HUDEP-2 (cell line): ENCODE measurements around the gene FUT8.
"Not testable (repeated sequence)": the region's sequence is repeated elsewhere in the genome, so short reads cannot be mapped to it uniquely, and the experiment has no call there.

ENCODE experiments used
- DNase-seq, 76 experiments: peaks; one replicate each; lab custom pipeline; 2025; ENCODE audit not compliant: unreplicated experiment in 76 of 76; lab: John Stamatoyannopoulos, UW

FUT8 gene

DNA sequence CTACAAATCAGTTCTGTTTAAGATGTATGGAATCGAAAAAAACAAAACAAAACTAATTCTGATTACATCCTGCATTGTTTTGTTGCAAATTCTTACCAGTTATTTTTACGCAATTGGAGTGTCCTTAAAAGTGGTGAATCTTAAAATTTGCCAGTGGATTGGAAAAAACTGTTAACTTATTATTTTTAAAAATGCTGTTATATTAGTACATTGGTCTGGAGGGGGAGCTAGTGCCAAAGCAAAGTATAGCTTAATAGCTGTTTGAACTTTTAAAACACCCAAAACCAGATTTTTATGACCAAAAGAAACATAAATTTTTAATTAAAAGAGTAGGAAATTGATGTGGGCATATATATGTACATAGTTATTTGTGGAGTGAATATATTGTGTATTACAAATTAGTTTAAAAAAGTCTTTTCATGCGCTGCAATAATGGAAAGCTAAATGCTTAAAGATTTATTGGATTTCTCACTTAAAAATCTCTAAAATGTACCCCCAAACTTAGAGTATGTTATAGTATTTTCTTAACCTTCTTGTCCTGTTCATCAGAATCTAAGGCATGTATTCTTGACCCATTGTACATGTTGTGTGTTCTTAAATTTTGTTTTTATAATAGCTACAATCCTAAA, 2.5 kb downstream of the FUT8 start:
- peak in 5 of 76 experiments; percentile 14 to 28 (median 17) for DNase-seq

DNA sequence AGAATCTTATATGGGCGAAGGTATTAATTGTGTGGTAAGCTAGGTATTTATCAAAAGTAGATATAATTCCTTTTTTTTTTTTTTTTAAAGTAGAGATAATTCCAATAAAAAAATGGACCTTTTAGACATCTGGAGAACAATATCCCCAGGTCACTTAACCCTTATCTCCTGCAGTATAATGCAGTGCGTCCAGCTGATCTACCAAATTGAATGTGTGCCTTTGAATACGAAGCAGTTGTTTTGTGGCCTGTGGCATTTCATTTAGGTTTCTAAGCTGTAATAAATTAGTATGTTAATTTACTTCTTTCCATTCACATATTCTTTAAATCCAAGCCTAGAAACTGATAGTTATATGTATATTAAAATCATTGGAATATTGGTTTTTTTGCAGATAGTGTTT, 3.1 kb downstream of the FUT8 start:
- DNase-seq, result peak in 1 of 76 experiments; percentile 29

DNA sequence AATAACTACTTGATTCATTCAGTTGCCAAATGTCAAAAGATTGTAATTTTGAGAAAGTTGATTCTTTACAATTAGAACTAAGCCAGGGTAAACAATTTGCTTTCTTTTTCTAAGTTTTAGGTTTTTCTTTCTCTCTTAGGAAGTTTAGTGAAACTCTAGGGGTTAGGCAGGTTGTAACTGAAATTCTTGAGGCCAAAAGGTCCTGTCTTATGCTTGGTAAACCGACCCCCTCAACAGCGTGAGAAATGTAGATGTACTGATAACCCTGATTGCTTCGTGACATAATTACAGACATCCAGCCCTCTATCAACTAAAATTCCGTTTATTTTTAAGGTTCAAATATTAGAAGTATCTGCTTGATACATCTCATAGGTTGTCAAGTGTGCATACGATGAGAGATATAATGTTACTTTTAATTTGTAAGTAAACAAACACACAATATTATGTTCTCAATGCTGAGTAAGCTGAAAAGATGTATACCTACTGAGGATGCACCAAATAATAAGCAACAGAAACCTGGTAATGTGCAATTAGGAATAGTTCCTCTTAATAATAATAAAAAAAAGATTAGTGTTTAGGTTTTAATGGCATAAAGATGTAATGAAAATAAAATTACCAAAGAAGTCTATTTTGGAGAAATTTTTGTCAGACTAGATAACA, 7.2 kb downstream of the FUT8 start:
- DNase-seq, result no peak

DNA sequence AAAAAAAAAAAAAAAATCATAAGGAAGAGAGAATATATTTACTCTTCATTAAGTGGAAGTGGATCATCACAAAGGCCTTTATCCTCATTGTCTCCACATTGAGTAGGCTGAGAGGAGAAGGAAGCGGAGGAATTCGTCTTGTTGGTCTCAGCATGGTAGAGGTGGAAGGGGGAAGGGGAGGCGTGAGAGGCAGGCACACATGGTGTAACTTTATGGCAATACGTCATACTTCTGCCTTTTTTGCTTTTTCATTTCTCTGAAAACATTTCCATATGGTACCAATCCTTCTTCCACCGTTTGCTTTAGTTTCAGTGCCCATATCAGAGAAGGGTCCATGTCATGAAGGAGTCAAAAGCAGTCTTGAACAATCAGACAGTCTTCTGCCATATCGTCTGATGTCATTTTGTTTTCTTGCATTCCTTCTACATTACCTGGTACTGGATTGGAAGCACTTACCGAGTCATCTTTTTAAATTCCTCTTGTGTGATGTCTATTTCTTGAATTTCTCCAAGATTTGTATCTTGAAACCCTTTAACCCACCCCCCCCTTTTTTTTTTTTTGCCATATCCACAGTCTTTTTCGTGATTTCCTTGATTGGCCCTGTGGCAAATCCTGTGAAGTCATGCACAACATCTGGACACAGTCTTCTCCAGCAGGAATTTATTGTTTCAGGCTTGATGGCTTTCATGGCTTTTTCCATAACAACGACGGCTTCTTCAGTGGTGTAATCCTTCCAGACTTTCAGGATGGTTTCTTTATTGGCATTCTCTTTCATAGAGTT, 8.9 kb downstream of the FUT8 start:
- DNase-seq, result no peak

DNA sequence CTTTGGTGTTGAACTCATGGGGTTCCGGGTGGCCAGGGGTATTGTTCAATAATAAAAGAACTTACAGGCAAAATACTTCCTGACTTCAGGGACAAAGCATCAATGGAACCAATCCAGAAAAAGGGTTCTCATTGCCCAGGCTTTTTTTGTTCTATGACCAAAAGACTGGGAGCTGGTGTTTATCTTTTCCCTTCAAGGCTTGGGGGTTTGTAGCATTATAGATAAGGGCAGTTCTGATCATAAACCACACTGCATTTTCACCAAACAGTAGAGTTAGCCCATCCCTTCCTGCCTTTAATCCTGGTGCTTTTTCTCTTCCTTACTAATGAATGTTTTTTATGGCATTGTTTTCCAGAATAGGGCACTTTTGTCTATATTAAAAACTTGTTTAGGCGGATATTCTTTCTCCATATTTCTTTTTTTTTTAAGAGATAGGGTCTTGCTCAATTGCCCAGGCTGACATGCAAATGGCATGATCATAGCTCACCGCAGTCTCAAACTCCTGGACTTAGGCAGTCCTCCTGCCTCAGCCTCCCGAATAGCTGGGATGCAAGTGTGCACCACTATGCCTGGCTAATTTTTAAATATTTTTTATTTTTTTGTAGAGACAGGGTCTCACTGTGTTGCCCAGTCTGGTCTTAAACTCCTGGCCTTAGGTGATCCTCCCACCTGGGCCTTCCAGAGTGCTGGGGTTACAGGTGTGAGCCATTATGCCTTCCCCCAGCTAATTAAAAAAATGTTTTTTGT, 9.7 kb downstream of the FUT8 start:
- peak in 29 of 76 experiments; percentile 11 to 69 (median 35) for DNase-seq

DNA sequence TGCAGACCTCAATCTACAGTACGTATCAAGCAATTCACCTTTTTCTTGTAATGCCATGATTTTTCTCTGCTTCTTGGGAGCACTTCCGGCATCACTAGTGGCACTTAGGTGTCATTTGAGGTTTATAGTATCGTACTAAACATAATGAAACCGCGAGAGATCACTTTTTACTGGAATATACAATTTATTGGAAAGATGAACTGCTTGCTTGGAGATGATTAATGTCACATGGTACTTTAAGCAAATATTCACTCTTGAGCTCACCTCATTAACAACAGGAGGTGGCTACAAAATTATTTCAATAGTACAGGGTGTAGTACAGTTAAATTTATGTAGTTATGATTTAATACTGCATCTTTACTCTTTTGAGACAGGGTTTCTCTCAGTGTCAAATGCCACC, 11.5 kb downstream of the FUT8 start:
- no peak for DNase-seq

DNA sequence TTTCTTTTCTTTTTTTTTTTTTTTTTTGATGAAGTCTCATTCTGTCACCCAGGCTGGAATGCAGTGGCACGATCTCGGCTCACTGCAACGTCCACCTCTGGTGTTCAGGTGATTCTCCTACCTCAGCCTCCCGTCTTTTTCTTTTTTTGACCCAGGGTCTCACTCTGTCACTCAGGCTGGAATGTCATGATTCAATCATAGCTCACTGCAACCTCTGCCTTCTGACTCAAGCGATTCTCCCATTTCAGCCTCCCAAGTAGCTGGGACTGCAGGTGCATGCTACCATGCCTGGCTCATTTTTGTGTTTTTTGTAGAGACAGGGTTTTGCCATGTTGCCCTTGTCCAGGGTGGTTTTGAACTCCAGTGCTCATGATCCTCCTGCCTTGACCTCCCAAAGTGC, 12.0 kb downstream of the FUT8 start:
- DNase-seq, result no peak

DNA sequence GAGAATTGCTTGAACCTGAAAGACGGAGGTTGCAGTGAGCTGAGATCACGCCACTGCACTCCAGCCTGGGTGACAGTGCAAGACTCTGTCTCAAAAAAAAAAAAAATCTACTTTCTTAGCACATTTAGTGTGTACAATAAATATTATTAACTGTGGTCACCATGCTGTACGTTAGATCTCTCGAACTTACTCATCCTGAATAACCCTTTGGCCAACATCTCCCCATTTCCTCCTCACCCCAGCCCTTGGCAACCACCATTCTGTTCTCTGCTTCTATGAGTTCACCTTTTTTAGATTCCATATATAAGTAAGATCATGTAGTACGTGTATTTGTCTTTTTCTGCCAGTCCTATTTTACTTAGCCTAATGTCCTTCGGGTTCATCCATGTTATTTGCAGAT, 13.4 kb downstream of the FUT8 start:
- no peak for DNase-seq

DNA sequence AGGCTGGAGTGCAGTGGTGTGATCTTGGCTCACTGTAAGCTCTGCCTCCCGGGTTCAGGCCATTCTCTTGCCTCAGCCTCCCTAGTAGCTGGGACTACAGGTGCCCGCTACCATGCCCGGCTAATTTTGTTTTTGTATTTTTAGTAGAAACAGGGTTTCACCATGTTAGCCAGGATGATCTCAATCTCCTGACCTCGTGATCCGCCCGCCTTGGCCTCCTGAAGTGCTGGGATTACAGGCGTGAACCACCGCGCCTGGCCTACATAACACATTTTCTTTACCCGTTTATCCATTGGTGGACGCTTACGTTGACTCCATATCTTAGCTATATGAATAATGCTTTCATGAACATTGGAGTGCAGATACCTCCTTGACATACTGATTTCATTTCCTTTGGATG, 14.4 kb downstream of the FUT8 start:
- DNase-seq, result not testable (repeated sequence)

DNA sequence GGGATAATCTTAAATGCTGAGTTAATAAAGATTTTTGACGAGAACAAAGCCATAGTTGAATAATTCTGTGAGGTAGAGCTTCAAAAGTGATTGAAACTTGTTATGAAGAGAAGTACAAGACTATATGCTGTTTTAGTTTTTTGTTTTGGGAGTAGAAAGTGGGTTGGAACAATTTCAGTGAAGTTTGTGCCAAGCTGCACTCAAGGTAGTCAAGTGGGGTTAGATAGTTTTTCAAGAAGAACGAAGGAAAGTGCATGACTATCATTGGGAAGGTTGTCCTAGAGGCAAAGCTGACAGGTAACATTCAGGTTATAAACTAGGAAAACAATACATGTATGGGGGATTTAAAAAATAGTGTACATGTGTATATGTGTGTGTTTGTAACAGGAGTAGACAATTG, 16.2 kb downstream of the FUT8 start:
- no peak for DNase-seq

DNA sequence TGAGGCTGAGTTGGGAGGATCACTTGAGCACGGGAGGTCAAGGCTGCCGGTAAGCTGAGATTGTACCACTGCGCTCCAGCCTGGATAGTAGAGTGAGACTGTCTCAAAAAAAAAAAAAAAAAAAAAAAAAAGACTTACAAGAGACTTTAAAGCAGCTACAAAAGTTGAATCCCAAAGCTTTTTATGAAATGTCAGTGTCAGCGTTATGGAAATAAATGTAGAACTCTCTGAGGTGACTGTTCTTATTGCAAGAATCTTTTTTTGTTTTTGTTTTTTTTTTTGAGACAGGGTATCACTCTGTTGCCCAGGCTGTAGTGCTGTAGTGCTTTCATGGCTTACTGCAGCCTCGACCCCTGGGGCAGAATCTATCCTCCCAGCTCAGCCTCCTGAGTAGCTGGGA, 17.2 kb downstream of the FUT8 start:
- DNase-seq, result no peak

DNA sequence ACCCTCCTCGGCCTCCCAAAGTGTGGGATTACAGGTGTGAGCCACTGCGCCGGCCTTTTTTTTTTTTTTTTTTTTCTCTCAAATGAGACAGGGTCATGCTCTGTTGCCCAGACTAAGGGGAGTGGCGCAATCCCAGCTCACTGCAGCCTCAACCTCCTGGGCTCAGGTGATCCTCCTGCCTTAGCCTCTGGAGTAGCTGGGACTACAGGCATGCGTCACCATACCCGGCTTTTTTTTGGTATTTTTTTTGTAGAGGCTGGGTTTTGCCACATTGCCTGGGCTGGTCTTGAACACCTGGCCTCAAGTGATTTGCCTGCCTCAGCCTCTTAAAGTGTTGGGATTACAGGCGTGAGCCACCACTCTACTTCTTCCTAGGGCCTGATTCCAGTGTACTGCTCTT, 18.7 kb downstream of the FUT8 start:
- no peak for DNase-seq

DNA sequence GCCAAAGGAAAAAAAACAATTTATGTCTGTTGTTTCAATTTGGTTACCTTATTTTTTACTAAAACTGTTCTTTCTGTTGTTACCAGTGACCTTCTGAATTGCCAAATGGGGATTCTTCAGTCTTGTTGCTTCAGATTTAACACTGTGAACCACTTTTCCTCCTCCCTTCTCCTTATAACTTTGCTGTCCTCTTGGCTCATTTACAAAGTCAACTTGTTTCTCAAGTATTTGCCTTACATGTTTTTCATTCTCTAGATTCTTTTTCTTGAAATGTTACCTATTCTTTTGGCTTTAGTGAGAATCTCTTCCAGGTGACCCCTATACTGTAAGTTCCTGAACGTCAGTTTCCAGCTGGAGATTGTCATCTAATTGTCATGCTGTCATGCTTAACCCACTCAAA, 19.4 kb downstream of the FUT8 start:
- DNase-seq, result no peak

DNA sequence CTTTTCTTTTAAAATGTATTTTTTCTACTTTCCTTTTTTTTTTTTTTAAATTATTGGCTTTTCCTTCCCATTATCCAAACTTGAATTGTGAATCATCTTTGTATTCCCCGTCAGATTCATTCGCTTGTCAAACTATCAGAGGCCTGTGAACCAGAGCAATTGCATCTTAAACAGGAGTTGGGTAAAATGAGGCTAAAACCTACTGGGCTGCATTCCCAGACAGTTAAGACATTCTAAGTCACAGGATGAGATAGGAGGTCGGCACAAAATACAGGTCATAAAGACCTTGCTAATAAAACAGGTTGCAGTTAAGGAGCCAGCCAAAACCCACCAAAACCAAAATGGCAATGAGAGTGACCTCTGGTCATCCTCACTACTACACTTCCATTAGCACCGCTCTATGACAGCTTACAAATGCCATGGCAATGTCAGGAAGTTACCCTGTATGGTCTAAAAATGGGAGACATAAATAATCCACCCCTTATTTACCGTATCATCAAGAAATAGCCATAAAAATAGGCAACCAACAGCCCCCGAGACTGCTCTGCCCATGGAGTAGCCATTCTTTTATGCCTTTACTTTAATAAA, 19.9 kb downstream of the FUT8 start:
- no peak for DNase-seq

DNA sequence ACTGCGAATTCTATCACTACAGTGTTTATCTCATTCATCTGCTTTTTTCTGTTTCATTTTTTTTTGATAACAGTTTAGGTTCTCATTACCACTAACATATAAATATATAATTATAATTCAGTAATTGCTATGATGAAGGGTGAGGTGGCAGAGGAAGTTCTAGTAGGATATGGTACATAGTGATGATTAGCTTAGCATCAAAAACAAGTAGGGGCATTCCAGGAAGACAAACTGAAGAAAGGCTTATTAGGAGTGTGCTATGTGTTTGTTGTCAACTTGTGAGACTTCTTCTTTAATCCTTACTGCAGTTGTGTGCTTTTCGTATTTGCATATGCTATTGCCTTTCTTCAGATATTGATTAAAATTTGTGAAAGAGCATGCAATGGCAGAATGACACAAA, 20.6 kb downstream of the FUT8 start:
- DNase-seq, result no peak

DNA sequence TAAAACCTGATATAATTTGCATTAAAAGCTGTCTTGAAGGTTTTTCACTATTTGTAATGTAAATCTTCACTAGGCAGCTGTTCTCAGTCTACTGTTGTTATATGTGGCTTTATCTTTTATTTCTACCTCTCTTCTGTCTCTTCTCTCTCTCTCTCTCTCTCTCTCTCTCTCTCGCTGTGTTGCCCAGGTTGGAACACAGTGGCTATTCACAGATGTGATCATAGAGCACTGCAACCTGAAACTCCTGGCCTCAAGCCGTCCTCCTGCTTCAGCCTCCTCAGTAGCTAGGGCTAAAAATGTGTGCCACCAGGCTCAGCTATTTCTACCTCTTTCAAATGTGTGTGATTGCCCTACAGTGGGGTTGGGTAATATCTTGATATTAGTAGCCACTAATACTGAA, 21.1 kb downstream of the FUT8 start:
- DNase-seq, result peak in 2 of 76 experiments; percentile 20 to 21

DNA sequence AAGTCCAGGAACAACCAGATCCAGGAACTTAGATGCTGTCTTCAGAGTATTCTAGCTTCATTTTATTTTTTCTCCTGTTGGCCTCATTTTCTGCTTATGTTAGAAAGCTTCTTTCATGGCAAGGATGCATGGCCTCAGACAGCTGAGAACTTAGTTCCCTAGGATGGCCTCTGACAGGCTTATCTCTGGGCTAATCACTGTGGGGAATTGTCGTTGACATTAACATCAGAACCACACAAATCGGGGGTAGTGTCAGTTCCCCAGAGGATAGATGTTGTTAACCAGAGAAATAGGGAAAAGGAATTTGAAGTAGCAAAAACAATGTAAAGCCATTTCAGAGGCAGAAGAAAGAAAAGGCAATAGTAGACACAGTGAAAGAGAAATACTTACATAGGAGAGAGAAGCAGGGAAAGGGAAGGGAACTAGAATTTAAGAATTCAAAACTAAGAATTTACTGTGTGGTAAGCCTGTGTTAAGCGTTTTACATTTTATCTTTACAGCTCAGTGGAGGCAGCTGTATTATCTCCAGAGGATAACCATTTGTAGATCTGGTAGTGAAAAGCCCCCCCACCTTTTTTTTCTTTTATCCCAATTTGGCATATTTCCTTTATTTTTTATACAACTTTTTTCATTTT, 21.8 kb downstream of the FUT8 start:
- DNase-seq, result peak in 6 of 76 experiments; percentile 11 to 31 (median 22)

DNA sequence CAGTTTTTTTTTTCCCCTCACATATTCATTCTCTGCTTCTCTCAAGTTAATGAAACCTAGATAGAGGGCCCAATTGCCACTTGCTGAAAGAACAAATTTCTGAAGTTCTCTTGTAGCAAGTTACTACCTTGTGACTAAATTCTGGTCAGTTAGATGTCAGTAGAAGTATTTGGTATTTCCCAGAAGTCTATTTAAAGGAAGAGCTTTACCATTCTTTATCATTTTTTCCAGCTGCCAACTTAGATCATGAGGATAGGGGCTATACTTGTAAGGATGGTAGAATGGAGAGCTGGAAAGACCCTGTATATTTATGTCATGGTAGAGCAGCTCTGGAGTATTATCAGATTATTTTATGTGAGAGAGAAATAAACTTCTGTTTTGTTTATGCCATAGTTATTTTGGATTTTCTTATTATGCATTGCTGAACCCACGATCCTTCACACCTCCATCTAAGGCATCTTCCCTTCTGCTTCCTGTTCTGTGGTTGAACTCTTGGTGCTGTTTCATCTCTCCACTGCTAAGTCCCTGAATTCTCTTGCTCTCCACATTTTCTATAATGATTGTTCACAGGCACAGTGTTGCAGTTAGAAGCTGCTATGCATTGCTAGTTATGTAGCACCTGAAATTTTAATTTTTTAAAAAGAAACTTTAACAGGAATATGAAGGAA, 25.9 kb downstream of the FUT8 start:
- peak in 23 of 76 experiments; percentile 7 to 72 (median 29) for DNase-seq

DNA sequence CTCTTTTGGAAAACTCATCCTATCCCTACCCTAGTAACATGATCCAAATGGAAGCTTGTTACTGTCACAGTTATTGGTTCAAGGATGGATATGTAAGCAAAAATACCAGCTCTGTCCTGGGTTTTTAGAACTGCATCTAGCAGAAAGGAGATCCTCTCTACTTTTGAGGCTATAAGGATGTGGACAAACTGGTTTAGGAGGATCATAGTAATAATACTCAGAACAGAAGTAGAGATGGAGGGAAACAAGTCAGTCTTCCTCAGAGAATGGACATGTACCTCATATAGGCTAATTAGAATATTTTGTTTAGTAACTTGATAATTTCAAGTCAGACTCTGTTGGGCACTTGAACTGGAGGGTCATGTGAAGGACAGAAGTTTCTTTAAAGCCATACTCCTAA, 26.6 kb downstream of the FUT8 start:
- DNase-seq, result peak in 1 of 76 experiments; percentile 12

DNA sequence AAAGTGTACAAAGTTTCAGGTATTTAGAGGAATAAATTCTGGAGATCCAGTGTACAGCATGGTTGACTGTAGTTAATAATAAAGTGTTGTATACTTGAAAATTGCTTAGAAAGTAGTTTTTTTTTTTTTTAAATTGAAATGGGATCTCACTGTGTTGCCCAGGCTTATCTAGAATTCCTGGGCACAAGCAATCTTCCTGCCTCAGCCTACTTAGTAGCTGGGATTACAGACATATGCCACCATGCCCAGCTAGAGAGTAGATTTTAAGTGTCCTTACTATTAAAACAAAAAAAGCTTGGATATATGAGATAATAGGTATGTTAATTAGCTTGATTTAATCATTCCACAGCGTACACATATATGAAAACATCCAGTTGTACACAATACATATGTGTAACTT, 27.7 kb downstream of the FUT8 start:
- DNase-seq, result no peak
